B cell (primary cell): ENCODE results near the gene IL1A.

Source experiments
- CTCF ChIP-seq: fragments of 200-600 bp; IDR thresholded peaks from one replicate; pipeline ENCODE4 v1.8.0; 2022; ENCODE audit warnings: antibody characterized with exemption, mild to moderate bottlenecking
- EZH2 ChIP-seq: IDR thresholded peaks from 2 replicates; pipeline ENCODE4 v1.6.1; 2012; ENCODE audit warnings: borderline replicate concordance, low read depth, mild to moderate bottlenecking, moderate library complexity, low read length; ENCODE audit not compliant: insufficient read depth, poor library complexity, severe bottlenecking

GRCh38 chr2:112811276-112811831, 27.1 kb upstream of the IL1A start:
- TF ChIP-seq CTCF (no peak), EZH2 (no peak)
